Fibroblast of skin of left quadriceps (primary cell): ENCODE data around the gene MYZAP.
A peak's percentile ranks its signal among the peaks of the same experiment; 100 is the strongest.

Source experiments
- DNase-seq, 2 experiments: peaks; one replicate each; pipeline ENCODE4 v3.0.0-alpha.2; 2013; ENCODE audit warnings: low read depth in 2 of 2

MYZAP gene

GRCh38 chr15:57663262-57663661 lies 71.6 kb downstream of the MYZAP start:
- no peak for DNase-seq

GRCh38 chr15:57665194-57665593 lies 73.5 kb downstream of the MYZAP start:
- no peak for DNase-seq

GRCh38 chr15:57665939-57666338 lies 74.2 kb downstream of the MYZAP start:
- DNase-seq, result no peak

- DNase-seq, result peak; percentile 63 to 70
These were observed 75.6 kb downstream of the MYZAP start for GRCh38 chr15:57667171-57667849.

GRCh38 chr15:57668016-57668415 lies 76.3 kb downstream of the MYZAP start:
- no peak for DNase-seq

- no peak for DNase-seq
These were observed 79.9 kb downstream of the MYZAP start for GRCh38 chr15:57671636-57672035.

GRCh38 chr15:57675481-57676181 lies 83.9 kb downstream of the MYZAP start:
- no peak for DNase-seq

GRCh38 chr15:57676585-57676984 lies 84.9 kb downstream of the MYZAP start:
- DNase-seq, result peak in 1 of 2 experiments; percentile 60

GRCh38 chr15:57677204-57677603 lies 85.5 kb downstream of the MYZAP start:
- no peak for DNase-seq

GRCh38 chr15:57680021-57680420 lies 88.3 kb downstream of the MYZAP start:
- no peak for DNase-seq

GRCh38 chr15:57681011-57681410 lies 89.3 kb downstream of the MYZAP start:
- no peak for DNase-seq

GRCh38 chr15:57683481-57683880 lies 91.8 kb downstream of the MYZAP start:
- no peak for DNase-seq

GRCh38 chr15:57684491-57685151 lies 92.9 kb downstream of the MYZAP start:
- DNase-seq, result no peak

GRCh38 chr15:57685306-57686095 lies 93.8 kb downstream of the MYZAP start:
- DNase-seq, result no peak

GRCh38 chr15:57686657-57687056 lies 95.0 kb downstream of the MYZAP start:
- no peak for DNase-seq

- no peak for DNase-seq
These were observed 98.8 kb downstream of the MYZAP start for GRCh38 chr15:57690341-57690966.

- no peak for DNase-seq
These were observed 99.4 kb downstream of the MYZAP start for GRCh38 chr15:57691082-57691481.

GRCh38 chr15:57692709-57693108 lies 101.0 kb downstream of the MYZAP start:
- no peak for DNase-seq

- DNase-seq, result peak; percentile 88 to 90
These were observed 102.6 kb downstream of the MYZAP start for GRCh38 chr15:57694279-57694678.

GRCh38 chr15:57696146-57696545 lies 104.4 kb downstream of the MYZAP start:
- no peak for DNase-seq

- DNase-seq, result peak in 1 of 2 experiments; percentile 36
These were observed 105.9 kb downstream of the MYZAP start for GRCh38 chr15:57697588-57697987.

- no peak for DNase-seq
These were observed 106.5 kb downstream of the MYZAP start for GRCh38 chr15:57698243-57698642.
